NCI-H526 (cell line): ENCODE measurements around the gene KLHL29.
"Not testable (repeated sequence)": the region's sequence is repeated elsewhere in the genome, so short reads cannot be mapped to it uniquely, and the experiment has no call there.

ENCODE experiments used
- DNase-seq, 2 experiments: peaks; one replicate each; lab custom pipeline; 2025; lab: John Stamatoyannopoulos, UW

Gene KLHL29

DNA sequence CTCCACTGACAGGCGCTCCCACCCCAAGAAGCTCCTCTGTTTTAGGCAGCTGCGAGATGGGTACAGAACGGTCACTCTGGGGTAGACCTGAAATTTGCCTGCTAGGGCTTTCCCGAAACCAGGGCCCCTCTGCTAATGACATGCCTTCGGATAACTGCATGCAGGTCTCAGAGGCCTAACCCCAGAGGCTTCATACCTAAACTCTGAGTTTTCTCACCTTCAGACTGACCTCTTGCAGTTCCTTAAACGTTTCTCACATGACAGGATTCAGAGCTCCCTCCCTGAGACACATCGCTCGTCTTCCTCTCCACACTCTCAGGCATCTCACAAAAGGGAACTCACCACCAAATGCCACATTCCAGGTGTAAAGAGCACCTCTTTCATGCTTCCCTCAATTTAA, 11.3 kb upstream of the KLHL29 start:
- no peak for DNase-seq

DNA sequence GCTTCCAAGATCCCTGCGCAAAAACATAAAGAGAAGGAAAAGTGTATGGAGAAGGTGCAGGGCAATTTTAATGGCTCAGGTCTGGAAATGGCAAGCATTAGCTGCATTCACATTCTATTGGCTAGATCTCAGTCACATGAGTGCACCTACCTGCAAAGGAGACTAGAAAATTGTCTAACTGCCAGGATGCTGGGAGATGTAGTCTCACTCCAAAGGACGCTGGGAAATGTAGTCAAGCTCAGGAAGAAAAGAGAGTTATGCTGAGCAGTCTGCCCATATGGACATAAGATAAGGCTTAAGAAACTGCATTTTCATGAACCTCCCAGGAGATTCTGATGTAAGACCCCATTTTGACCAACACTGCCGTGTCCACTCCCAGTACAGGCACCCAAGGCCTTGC, 9.5 kb upstream of the KLHL29 start:
- peak; percentile 7 to 46 for DNase-seq

DNA sequence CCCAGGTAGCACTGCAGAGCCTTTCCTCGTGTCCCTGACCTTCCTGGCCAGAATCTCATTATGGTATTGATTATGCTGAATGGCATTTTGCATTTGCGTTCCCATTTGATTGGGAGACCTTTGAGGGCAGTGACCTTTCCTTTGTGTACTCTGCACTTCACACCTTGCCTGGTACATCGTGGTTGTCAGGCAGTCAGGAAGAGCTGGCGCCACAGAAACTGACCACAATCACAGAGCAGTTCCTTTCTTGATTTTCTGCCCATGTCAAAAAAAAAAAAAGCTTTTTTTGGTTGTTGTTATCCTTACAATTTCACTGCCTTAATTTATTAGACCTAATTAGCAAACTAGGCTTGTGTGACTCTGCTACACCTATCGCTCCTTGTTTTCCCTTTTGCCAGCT, 8.9 kb upstream of the KLHL29 start:
- DNase-seq, result no peak

DNA sequence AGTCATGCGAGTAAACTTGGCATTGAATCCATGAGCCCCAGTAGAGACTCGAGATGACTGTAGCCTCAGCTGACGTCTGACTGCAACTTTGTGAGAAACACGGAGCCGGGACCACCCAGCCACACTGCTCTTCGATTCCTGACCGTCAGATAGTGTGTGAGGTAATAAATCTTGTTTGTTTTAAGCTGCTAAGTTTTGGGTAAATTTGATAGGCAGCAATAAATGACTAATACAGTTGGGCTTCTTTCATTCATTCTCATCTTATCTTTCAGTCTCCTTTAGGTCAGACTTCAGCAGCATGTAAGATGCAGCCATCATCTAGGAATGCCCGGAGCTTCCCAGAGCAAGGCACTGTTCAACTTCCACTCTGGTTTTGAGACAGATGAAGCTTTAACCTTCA, 8.0 kb upstream of the KLHL29 start:
- DNase-seq, result no peak

DNA sequence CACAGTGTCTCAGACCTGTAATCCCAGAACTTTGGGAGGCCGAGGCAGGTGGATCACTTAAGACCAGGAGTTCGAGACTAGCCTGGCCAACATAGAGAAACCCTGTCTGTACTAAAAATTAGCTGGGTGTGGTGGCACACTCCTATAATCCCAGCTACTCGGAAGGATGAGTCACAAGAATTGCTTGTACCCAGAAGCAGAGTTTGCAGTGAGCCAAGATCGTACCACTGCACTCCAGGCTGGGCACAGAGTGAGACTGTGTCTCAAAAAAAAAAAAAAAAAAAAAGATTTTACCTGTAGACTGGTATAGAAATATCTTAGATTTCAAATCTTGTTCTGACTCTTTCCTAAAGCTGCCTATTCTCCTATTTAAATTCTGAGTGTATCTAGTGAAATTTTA, 7.2 kb upstream of the KLHL29 start:
- no peak for DNase-seq

DNA sequence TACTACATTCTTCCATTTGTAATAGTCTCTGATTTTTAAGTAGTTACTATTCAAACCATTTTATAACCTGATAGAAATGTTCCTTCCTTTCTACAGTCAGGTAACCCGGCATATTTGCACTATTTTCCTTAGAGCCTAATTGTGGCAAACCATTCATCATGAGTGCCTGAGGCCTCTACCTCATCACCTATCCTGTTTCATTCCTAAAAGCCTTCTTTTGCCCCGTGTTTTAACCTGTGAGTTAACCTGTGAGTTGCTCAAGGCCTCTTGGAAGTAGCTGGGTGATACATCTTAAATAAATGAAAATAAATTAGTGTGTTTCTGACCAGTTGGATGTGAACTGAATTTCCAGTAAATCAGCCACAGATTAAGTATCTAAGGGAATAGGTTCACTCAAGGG, 6.5 kb upstream of the KLHL29 start:
- no peak for DNase-seq

DNA sequence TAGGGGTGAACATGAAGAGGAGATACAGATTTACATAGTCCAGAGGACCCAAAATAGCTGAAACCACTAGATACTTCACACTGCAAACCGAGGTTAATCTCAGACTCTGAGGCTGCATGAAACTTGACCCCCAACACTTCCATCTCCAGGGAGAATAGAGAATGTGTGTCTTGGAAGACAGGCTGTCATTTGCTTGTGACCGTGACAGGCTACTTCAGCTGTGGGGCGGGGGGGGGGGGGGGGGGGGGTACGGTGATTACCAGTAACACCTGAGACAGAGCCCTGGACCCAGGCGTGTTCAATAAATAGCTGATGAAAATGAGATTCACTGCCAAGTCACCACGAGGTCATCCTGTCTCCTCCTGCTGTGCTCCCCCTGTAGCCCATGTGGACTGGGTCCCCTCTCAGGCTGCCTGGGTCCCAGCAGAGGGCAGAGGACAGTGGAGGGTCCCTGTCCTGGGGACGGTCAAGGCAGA, 5.7 kb upstream of the KLHL29 start:
- DNase-seq, result no peak

DNA sequence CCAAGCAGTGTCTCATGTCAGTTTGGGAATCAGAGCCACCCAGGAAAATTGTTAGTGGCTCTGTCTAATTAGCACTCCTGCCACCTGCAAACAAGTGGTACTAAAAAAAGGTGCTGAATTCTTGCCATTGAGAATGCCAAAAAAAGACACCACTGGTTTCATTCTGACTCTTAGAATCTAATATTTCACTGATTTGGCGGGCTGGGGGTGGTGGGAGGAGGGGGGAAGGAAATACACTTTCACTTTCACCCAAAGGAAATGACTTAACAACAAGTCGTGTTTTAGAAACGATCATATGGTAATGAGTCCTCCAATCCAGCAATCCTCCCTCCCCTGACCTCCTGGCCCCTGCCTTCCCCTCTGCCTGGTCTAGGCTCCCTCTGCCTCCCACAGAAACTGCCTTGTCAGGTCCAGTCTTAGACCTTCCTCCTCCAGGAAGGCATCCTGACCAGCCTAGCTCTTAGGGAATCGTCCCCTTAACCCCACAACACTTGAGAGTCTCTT, 4.4 kb upstream of the KLHL29 start:
- no peak for DNase-seq

DNA sequence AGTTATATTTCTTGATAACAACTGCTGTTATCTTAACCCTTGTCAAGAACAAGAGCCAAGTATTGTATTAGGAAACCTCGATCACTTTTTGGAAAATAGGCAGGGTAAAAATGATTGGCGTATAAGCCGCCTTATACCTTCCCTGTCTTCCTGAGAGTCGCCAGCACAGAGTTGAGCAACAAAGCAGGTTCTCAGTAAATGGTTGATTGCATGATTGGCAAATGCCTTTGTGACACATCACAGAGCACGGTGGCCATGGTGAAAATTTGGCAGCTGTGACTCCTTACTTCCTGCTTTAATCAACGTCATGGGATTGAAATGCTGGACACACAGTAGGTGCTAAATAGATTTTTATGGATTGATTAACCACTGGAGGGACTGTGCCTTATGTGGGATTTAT, 3.9 kb upstream of the KLHL29 start:
- no peak for DNase-seq

DNA sequence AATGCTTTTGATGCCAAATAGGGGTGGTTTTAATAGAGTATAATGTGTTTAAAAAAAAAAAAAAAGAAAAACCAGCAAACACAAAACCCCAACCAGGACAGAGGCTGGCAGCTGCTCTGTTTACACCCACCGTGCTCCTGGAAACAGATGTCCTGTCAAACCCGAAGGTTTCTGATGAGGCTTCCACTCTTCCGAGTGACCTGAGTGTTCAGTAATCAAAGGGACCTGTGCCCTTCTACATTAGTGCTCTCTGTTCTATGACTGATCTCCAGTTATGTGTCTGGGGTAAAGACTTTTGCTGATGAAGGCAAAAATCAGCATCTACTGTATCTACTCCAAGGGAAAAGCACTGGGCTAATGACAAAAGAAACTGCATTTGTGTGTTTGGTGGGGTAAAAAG, 3.5 kb upstream of the KLHL29 start:
- DNase-seq, result no peak

DNA sequence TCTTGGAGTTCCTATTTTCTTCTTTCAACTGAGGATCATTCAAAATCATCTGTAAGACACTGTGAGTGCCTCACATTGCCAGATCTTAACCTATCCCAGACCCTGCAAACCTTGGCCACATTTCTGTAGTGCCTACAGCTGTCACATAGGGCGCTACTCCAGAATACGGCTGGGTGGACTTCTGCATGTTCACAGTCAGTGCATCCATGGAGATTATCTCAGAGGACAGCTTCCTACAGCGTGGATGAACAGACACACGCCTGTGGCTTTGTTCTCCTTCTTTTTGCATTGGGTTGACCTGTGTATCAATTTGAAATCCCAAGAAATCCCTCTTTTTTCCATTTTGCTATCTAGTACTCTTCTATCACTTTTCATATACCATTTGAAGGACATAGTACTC, 1.9 kb upstream of the KLHL29 start:
- DNase-seq, result no peak

DNA sequence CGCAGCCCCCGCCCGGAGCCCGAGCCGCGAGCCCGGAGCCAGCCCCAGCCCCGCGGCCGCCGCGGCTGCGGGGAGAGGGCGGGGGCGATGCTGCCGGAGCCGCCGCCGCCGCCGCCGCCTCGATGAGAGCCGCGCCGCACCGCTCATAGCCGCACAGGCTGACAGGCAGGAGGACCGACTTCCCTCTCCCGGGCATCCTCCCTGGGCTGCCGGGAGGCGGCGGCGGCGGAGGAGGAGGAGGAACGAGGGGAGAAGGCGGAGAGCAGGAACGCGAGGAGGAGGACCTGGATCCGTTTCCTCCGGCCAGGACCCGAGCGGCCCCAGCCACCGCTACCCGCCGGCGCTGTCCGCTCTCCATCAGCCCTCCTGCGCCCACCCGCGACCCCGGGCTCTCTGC, 370 bp downstream of the KLHL29 start:
- DNase-seq, result peak in 1 of 2 experiments; percentile 73

DNA sequence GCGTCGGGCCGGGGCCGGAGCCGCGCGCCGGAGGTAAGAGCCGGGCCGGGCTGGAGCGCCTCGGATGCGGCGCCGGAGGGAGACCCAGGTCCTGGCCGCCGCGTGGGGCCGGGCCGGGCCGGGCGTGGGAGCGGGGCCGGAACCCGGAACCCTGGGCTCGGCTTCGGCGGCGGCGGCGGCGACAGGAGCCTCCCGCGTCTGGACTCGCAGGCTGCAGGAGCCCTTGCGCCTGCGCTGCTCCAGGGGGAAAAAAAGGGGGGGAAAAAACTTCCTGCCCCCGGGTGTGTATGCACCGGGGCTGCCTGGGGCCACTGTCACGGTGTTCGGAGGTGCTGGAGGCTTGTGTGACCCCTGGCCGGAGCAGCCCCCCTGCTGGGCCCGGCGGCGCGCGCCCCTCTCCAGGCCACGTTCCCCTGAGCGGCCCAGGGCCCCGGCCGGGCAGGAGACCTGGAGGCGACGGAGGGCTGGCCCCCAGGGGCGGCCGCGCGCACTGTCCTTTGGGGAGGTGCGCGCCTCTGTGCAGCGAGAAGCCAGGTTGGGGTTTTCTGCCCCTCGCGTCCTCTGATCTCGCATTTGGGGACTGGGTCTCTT, 864 bp downstream of the KLHL29 start:
- peak in 1 of 2 experiments; percentile 64 for DNase-seq

DNA sequence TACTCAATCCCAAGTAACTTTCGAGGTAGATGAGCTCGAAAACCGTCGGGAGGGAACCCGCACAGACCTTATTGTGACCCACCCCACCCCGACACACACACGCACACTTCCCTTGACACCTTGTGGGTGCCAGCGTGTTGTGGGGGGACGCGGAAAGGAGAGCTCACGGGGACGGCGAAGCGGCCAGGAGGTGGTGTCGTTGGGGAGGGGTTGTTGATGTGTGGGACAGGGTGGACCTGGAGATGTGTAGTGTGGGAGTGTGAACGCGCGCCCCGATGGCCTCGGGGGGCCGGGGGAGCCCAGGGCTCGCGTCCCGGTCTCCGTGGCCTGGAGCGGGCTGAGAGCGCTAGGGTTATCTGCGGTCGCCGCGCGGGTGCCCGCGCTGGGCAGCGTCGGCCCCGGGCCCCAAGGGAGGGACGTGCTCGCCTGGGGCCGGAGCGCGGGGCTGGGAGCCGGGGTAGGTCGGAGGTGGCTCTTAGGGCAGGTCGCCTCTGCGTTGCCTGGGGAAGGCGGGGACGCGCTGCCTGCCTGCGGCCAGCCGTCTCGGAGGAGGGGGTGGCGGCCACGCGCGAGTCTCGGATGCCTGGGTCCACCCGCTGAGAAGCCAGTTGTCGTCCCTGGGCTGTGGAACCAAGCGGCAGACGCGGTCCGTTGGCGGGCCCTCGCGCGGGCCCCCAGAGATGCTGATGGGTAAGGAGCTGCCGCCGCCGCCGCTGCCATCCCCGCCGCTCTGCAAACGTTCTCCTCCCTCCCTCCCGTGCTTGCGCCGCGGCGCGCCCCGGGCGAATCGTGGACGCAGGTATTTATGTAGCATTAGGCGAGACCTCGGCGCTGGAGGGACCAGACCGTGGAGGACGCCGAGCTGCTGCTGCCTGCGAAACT, 1.6 kb downstream of the KLHL29 start:
- DNase-seq, result peak; percentile 50 to 79

DNA sequence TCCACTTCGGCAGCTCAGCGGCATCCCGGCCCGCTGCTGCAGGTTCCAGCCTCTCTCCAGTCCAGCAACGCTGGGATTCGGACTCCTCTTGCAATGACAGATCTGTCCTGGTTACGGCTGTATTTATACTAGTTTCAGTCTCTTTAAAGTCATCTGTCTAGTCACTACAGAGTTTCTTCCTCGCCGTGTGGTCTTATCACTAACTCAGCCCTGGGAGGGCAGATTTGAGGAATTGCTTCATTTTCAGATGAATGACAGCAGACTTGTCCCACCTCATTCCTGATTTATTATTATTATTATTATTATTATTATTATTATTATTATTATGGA, 2.2 kb downstream of the KLHL29 start:
- DNase-seq, result no peak

DNA sequence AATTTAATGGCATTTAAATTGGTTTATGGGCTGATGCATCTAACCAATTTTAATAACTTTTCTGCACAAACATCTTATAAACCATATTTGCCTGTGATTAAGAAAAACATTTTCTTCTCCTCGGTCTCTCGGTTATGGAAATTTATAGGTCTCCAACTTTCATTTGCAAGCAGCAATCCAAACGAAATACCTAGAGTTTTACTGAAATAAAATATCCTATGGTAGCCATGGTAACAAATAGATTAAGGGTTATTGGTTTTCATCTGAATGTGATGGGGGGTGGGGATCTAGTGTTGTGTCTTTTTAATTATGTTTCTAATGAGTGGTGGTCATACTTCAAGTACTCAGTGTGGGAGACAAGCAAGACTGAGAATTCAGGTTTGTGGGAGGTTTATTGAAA, 2.9 kb downstream of the KLHL29 start:
- DNase-seq, result peak in 1 of 2 experiments; percentile 58

DNA sequence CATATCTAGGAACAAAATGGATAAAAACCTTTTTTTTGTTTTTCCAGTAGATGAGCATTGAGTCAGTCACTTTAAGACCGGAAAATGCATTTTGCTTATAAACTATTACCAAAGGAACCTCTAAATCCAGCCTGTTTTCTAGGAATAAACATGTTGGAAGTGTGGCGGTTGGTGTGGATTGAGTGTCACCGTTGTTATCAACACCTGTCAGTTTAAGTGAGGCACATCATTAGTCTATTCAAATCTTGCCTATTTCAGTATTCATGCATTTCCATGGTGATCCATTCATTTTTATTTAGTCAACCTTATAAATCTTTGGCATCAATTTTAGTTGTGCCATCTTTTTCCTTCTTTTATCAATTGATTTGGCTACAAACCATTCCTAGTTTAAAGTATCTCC, 3.3 kb downstream of the KLHL29 start:
- peak in 1 of 2 experiments; percentile 58 for DNase-seq

DNA sequence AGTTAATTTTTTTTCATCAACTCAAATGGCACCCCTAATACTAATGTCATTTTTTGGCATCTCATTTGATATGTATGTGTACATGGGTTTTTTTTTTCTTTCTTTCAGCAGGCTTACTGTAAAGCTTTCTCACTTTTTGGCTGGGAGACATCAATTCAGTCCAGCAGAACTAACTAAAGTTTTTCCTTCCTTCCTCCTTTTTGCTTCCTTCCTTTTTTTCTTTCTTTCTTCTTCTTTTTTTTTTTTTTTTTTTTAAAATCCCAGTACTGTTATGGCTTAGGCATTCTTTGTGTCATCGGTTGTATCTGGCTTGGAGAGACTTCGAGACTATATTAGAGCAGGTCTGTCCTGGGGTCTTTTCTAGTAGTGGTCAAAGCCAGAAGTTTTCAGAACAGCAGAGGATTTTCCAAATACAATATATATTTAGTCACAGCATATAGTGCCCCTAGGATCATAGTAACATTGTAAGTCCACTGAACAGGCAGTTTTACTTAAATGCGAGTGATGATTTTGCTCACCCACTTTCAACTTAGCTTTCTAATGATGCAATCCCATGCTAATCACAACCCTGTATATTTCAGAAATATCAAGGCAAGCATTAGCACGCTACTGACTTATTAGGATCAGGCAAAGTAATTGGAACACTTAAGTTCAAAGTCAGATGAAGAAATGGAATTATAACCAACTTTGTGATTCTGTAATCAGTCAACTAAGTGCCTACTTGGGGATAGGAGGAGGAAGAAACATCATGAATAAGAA, 4.0 kb downstream of the KLHL29 start:
- DNase-seq, result no peak

DNA sequence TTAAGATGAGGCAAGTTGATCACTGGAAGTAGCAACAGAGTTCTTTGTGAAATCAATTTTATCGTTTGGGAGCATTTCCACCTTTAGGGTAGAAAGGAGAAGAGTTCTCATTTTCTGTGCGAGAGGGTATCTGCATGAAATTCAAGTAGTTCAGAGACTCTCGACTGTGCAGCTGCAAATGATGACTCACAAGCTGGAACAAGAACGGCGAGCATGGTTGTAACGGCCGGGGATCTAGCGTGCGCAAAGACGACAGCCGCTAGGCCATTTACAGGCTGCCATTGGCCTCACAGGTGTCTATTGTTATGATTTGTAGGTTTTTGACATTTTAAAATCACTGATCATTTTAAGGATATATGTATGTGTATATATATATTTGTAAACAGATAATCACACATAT, 5.2 kb downstream of the KLHL29 start:
- no peak for DNase-seq

DNA sequence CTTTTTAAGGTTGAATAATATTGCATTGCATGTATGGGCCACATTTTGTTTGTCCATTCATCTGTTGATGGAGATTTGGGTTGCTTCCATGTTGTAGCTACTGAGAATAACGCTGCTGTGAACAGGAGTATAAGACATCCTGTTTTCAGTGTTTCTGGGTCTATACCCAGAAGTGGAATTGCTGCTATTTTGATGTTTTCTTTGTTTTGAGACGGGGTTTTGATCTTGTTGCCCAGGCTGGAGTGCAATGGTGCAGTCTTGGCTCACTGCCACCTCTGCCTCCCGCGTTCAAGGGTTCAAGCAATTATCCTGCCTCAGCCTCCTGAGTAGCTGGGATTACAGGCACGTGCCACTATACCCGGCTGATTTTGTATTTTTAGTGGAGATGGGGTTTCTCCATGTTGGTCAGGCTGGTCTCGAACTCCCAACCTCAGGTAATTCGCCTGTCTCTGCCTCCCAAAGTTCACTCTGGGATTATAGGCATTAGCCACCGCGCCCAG, 6.3 kb downstream of the KLHL29 start:
- not testable (repeated sequence) for DNase-seq

DNA sequence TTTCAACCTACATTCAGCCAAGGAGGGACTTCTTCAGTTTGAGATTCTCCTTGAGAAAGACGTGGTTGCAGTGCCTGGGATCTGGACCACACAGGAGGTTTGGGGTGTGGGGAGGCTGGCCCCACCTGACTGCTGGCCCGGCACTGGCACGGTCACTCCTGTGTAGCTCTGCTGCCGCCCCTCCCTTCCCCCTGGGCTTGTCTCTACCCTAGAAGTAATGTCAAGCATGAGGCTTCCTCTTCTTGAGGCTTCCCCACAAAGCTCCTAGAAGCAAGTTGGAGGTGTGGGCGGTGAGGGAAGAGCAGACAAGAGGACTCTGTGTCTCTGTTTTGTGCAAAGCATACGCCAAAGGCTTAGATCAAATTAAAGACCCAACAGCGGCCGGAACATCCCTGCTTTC, 8.7 kb downstream of the KLHL29 start:
- no peak for DNase-seq

DNA sequence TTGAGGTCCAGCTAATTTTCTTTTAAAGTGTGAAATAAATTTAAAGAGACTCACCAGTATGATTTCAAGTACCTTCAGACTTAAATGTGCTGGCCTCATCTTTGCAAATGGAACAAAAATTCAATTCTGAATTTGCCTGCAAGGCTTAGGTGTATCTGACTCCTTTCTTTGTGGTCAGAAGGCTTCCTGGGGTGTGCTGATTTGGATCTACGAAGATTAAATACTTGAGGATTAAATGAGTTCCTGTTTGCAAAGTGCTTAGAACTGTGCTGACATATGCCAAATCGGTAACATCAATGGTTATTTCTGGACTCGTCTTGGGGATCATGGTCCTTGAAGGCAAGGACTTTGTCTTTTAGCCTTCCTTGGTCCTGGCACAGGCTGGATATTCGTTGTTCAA, 9.7 kb downstream of the KLHL29 start:
- no peak for DNase-seq

DNA sequence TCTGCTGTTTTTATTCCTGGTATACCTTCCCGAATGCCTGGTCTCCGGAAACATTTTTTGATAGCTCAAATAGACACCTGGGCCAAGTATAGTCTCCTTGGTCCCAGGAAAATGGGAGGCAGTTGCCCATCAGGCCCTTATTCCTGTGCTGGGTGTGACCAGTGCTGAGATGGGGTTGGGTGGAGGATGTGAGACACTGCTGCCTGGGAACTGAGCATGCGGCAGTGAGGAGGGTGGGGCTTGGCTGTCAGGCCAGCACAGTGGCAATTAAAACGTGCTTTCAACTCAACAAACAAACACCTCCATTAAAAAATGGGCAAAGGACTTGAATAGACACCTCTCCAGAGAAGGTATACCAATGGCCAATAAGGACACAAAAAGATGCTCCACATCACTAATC, 12.5 kb downstream of the KLHL29 start:
- no peak for DNase-seq
